Activated CD4-positive, CD25-positive, alpha-beta regulatory T cell treated with anti-CD3 and anti-CD28 coated beads, Interleukin-2, amount 50 U/mL, for 72 hours (primary cell): ENCODE results near the gene ZNF429.
"Not testable (repeated sequence)": the region's sequence is repeated elsewhere in the genome, so short reads cannot be mapped to it uniquely, and the experiment has no call there.

Source experiments
- DNase-seq: peaks from one replicate; pipeline ENCODE4 v3.0.0; 2021

ZNF429 gene

GRCh38 chr19:21593502-21593901 is 88.1 kb downstream of the ZNF429 start:
- no peak for DNase-seq

DNA sequence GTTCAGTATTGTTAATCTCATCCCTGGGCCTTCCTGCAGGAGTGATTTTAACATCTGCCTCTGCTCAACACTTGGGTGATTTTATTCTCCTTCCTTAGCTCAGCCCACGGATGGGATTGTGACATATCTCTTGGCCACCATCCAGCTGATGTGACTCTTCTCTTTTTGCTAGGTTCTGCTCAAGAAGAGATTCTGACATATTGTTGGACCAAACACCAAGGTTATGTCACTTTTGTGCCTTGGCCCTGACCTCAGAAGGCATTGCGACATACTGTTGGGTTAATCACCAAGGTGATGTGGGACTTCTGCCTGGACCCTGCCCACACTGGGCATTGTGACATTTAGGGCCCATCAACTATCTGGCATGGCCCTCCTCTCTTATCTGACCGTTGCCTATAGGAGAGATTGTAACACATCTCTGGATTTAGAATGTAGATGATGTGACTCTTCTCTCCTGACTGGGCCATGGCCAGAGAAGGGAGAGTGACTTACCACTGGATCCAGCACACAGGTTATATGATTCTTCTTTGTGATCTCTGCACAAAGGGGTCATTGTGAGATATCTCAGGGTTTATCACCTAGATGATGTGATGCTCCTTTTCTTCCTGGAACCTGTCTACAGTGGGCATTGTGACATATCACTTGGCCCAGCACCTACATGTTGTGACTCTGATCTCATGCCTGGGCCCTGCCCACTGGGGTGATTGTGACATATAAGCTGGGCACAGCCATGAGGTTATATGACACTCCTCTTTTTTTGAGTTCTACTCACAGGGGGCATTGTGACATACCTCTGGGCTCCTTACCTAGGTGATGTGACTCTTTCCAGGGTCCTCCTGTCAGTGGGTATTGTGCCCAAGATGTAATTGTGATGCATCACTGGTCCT is 88.8 kb downstream of the ZNF429 start:
- no peak for DNase-seq

DNA sequence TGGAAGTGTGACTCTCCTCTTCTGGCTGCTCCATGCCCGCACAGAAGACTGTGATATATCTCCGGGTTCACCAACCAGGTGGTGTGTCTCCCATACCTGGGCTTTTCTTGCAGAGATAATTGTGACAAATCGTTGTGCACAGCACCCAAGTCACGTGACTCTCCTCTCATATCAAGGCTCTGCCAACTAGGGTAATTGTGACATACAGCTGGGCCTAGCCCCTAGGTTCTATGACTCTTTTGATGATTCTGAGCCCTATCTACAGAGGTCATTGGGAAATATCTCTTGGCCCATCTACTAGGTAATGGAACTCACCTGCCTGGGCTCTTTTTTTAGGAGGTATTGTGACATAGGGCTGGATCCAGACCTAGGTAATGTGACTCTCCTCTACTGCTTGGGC is 89.8 kb downstream of the ZNF429 start:
- DNase-seq, result no peak

- DNase-seq, result no peak
Observed at GRCh38 chr19:21602082-21602658, 96.8 kb downstream of the ZNF429 start.

GRCh38 chr19:21602659-21603430 is 97.4 kb downstream of the ZNF429 start:
- DNase-seq, result not testable (repeated sequence)

DNA sequence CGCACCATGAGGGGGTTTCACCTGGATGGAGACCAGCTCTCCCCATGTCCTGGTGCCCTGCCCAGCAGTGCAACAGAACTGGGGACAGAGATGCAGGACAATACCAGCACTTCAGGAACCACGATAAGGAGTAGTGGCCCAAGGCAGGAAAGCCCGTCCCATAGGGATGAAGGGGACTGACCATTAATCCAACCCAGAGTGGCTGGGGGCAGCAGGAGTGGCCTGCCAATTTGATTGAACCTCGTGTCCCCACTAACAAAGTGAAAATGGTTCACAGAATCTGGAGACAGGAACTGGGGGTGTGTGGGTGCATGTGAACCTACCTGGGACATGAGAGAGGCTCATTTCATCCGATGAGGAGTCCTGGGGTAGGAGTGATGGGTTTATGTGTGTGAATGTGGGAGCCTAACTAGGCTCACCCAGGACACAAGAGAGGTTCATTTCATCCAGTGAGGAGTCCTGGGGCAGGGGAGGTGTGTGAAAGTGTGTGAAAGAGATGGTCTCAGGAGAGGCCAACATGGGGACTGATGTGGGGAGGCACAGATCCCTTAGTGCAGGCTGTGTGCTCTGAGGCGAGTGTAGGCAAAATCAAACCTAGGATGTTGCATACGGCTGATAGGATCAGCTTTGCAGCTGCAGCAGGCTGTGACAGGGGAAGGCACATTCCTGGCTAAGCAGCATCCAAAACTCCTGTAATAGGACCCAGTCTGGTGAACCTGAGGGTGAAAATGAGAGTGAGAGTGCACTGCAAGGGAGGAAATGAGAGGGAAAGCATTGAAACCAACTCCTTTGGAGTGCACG is 98.2 kb downstream of the ZNF429 start:
- DNase-seq, result no peak

- no peak for DNase-seq
Observed at GRCh38 chr19:21604351-21604926, 99.0 kb downstream of the ZNF429 start.
